ENCODE measurements around the gene SERPINC1.
"Not testable (repeated sequence)": the region's sequence is repeated elsewhere in the genome, so short reads cannot be mapped to it uniquely, and the experiment has no call there.

The SERPINC1 gene

GRCh38 chr1:173867753-173868265 is 49.3 kb downstream of the SERPINC1 start, which contains the start of gene GAS5:
Gene GAS5 (minus strand): TSS chr1:173867989.
- Histone ChIP-seq H3K9me3 (replicated peaks; ENCODE audit: low read length) (no peaks in the 10 kb centered on the region), H3K4me2 (ENCODE audit: low read length) (peak within 1 kb of the TSS; percentile 99), H3K9ac (ENCODE audit: low read depth, low read length) (peak within 1 kb of the TSS; percentile 87), H3K4me1 (ENCODE audit: control insufficient read depth, insufficient read depth, low read length) (peaks cover 28% of the 10 kb centered on the region), H3K36me3 (ENCODE audit: insufficient read depth, low read length) (peaks cover 57% of the 10 kb centered on the region), H3K27me3 (ENCODE audit: control insufficient read depth, insufficient read depth, low read length) (no peaks in the 10 kb centered on the region), H3K4me3 (ENCODE audit: low read length) (peak within 1 kb of the TSS; percentile 85)

- H3K9me3 ChIP-seq (replicated peaks; ENCODE audit: low read length): no peaks in the 10 kb centered on the region
- peak overlapping the region; percentile 85 for H3K4me3 ChIP-seq (ENCODE audit: low read length)
- peaks cover 28% of the 10 kb centered on the region for H3K4me1 ChIP-seq (ENCODE audit: control insufficient read depth, insufficient read depth, low read length)
- H3K27me3 ChIP-seq (ENCODE audit: control insufficient read depth, insufficient read depth, low read length): no peaks in the 10 kb centered on the region
- H3K36me3 ChIP-seq (ENCODE audit: insufficient read depth, low read length): peaks cover 62% of the 10 kb centered on the region
- peak overlapping the region; percentile 87 for H3K9ac ChIP-seq (ENCODE audit: low read depth, low read length)
- peak overlapping the region; percentile 85 for H3K4me2 ChIP-seq (ENCODE audit: low read length)
Observed at GRCh38 chr1:173867141-173867752, 49.9 kb downstream of the SERPINC1 start.

- peaks cover 28% of the 10 kb centered on the region for H3K4me1 ChIP-seq (ENCODE audit: control insufficient read depth, insufficient read depth, low read length)
- peak overlapping the region; percentile 87 for H3K9ac ChIP-seq (ENCODE audit: low read depth, low read length)
- peaks cover 62% of the 10 kb centered on the region for H3K36me3 ChIP-seq (ENCODE audit: insufficient read depth, low read length)
- H3K4me2 ChIP-seq (ENCODE audit: low read length): peak overlapping the region; percentile 85
- H3K27me3 ChIP-seq (ENCODE audit: control insufficient read depth, insufficient read depth, low read length): no peaks in the 10 kb centered on the region
- H3K4me3 ChIP-seq (ENCODE audit: low read length): peak overlapping the region; percentile 85
- H3K9me3 ChIP-seq (replicated peaks; ENCODE audit: low read length): no peaks in the 10 kb centered on the region
Observed at GRCh38 chr1:173866413-173867115, 50.6 kb downstream of the SERPINC1 start.

GRCh38 chr1:173865468-173866164 is 51.5 kb downstream of the SERPINC1 start:
- H3K4me2 ChIP-seq (ENCODE audit: low read length): peak overlapping the region; percentile 85
- peaks cover 28% of the 10 kb centered on the region for H3K4me1 ChIP-seq (ENCODE audit: control insufficient read depth, insufficient read depth, low read length)
- peaks cover 57% of the 10 kb centered on the region for H3K36me3 ChIP-seq (ENCODE audit: insufficient read depth, low read length)
- no peaks in the 10 kb centered on the region for H3K9me3 ChIP-seq (replicated peaks; ENCODE audit: low read length)
- H3K27me3 ChIP-seq (ENCODE audit: control insufficient read depth, insufficient read depth, low read length): no peaks in the 10 kb centered on the region
- H3K9ac ChIP-seq (ENCODE audit: low read depth, low read length): peak overlapping the region; percentile 87
- H3K4me3 ChIP-seq (ENCODE audit: low read length): peak overlapping the region; percentile 85

GRCh38 chr1:173864179-173864867 is 52.8 kb downstream of the SERPINC1 start:
- Histone ChIP-seq H3K4me1 (ENCODE audit: control insufficient read depth, insufficient read depth, low read length) (peaks cover 27% of the 10 kb centered on the region), H3K4me2 (ENCODE audit: low read length) (peak overlapping the region; percentile 85), H3K4me3 (ENCODE audit: low read length) (peak overlapping the region; percentile 85), H3K36me3 (ENCODE audit: insufficient read depth, low read length) (peaks cover 52% of the 10 kb centered on the region), H3K27me3 (ENCODE audit: control insufficient read depth, insufficient read depth, low read length) (no peaks in the 10 kb centered on the region), H3K9ac (ENCODE audit: low read depth, low read length) (peak overlapping the region; percentile 87), H3K9me3 (replicated peaks; ENCODE audit: low read length) (no peaks in the 10 kb centered on the region)

- Histone ChIP-seq H3K4me3 (ENCODE audit: low read length) (peak overlapping the region; percentile 16), H3K4me1 (ENCODE audit: control insufficient read depth, insufficient read depth, low read length) (peaks cover 22% of the 10 kb centered on the region), H3K9ac (ENCODE audit: low read depth, low read length) (peak overlapping the region; percentile 9), H3K4me2 (ENCODE audit: low read length) (peak overlapping the region; percentile 85), H3K9me3 (replicated peaks; ENCODE audit: low read length) (no peaks in the 10 kb centered on the region), H3K27me3 (ENCODE audit: control insufficient read depth, insufficient read depth, low read length) (no peaks in the 10 kb centered on the region), H3K36me3 (ENCODE audit: insufficient read depth, low read length) (peaks cover 52% of the 10 kb centered on the region)
Observed at GRCh38 chr1:173863224-173864161, 53.6 kb downstream of the SERPINC1 start.

- Histone ChIP-seq H3K4me3 (ENCODE audit: low read length) (no peak overlapping the region), H3K4me1 (ENCODE audit: control insufficient read depth, insufficient read depth, low read length) (peaks cover 22% of the 10 kb centered on the region), H3K9ac (ENCODE audit: low read depth, low read length) (no peak overlapping the region), H3K9me3 (replicated peaks; ENCODE audit: low read length) (no peaks in the 10 kb centered on the region), H3K4me2 (ENCODE audit: low read length) (no peak overlapping the region), H3K36me3 (ENCODE audit: insufficient read depth, low read length) (peaks cover 56% of the 10 kb centered on the region), H3K27me3 (ENCODE audit: control insufficient read depth, insufficient read depth, low read length) (no peaks in the 10 kb centered on the region)
Observed at GRCh38 chr1:173862769-173863223, 54.3 kb downstream of the SERPINC1 start.

- not testable (repeated sequence) for H3K27me3 ChIP-seq (ENCODE audit: control insufficient read depth, insufficient read depth, low read length); H3K4me3 ChIP-seq (ENCODE audit: low read length); H3K9ac ChIP-seq (ENCODE audit: low read depth, low read length); H3K4me2 ChIP-seq (ENCODE audit: low read length); H3K9me3 ChIP-seq (replicated peaks; ENCODE audit: low read length)
- H3K4me1 ChIP-seq (ENCODE audit: control insufficient read depth, insufficient read depth, low read length): peaks cover 22% of the 10 kb centered on the region
- H3K36me3 ChIP-seq (ENCODE audit: insufficient read depth, low read length): peaks cover 59% of the 10 kb centered on the region
Observed at GRCh38 chr1:173862146-173862768, 54.9 kb downstream of the SERPINC1 start.

- no peak overlapping the region for H3K4me2 ChIP-seq (ENCODE audit: low read length)
- no peak overlapping the region for H3K4me3 ChIP-seq (ENCODE audit: low read length)
- H3K9me3 ChIP-seq (replicated peaks; ENCODE audit: low read length): no peaks in the 10 kb centered on the region
- peaks cover 22% of the 10 kb centered on the region for H3K4me1 ChIP-seq (ENCODE audit: control insufficient read depth, insufficient read depth, low read length)
- no peak overlapping the region for H3K9ac ChIP-seq (ENCODE audit: low read depth, low read length)
- H3K36me3 ChIP-seq (ENCODE audit: insufficient read depth, low read length): peaks cover 59% of the 10 kb centered on the region
- no peaks in the 10 kb centered on the region for H3K27me3 ChIP-seq (ENCODE audit: control insufficient read depth, insufficient read depth, low read length)
Observed at GRCh38 chr1:173861731-173862145, 55.4 kb downstream of the SERPINC1 start.

GRCh38 chr1:173860065-173860464 is 57.1 kb downstream of the SERPINC1 start:
- no peak overlapping the region for H3K9ac ChIP-seq (ENCODE audit: low read depth, low read length)
- H3K4me2 ChIP-seq (ENCODE audit: low read length): no peak overlapping the region
- H3K4me3 ChIP-seq (ENCODE audit: low read length): no peak overlapping the region
- peaks cover 10% of the 10 kb centered on the region for H3K4me1 ChIP-seq (ENCODE audit: control insufficient read depth, insufficient read depth, low read length)
- H3K36me3 ChIP-seq (ENCODE audit: insufficient read depth, low read length): peaks cover 51% of the 10 kb centered on the region
- H3K9me3 ChIP-seq (replicated peaks; ENCODE audit: low read length): no peaks in the 10 kb centered on the region
- no peaks in the 10 kb centered on the region for H3K27me3 ChIP-seq (ENCODE audit: control insufficient read depth, insufficient read depth, low read length)

Data from skeletal muscle satellite cell (primary cell).